IMR-90 (cell line): ENCODE results near the gene FAM149A. TPM values are rescaled to one million over a fixed set of nuclear protein-coding genes. Genes with fewer than 3 reads are reported as not detected.

Experiments
- ATAC-seq: fragments of 200-7000 bp; cut with Tn5 transposase; 2 replicates; pipeline ENCODE4 v1.9.1; 2020; ENCODE audit warnings: low read depth, mild to moderate bottlenecking, moderate library complexity
- BruUV-seq: library from RNA; stranded (reverse); fragments of 400-500 nt; replicated peaks from 2 replicates; lab custom pipeline; 2021; lab: Mats Ljungman, UMichigan
- CTCF ChIA-PET: fragments of 300-600 bp; formaldehyde crosslinking; extraction: SDS; loops from one replicate; lab custom pipeline; 2021; ENCODE audit warnings: antibody characterized with exemption; lab: Yijun Ruan, JAX
- POLR2A ChIA-PET: fragments of 300-600 bp; sonication (Branson Sonifier 250); formaldehyde crosslinking; loops from one replicate; lab custom pipeline; 2022; ENCODE audit warnings: antibody characterized with exemption; ENCODE audit not compliant: unreplicated experiment; lab: Charles Lee
- DNase-seq: peaks from one replicate; pipeline ENCODE4 v3.0.0; 2013
- H2AFZ ChIP-seq: replicated peaks from 2 replicates; pipeline ENCODE3; 2013; ENCODE audit warnings: low read length, mild to moderate bottlenecking; ENCODE audit not compliant: poor library complexity
- H2AK5ac ChIP-seq: 2 replicates; pipeline ENCODE4 v1.6.1; 2013; ENCODE audit warnings: low read depth, low read length, inconsistent platforms
- H2AK9ac ChIP-seq: replicated peaks from 2 replicates; pipeline ENCODE3; 2013; ENCODE audit warnings: mild to moderate bottlenecking, low read depth, low read length, moderate library complexity; ENCODE audit not compliant: poor library complexity
- H2BK120ac ChIP-seq: 2 replicates; pipeline ENCODE4 v1.6.1; 2013; ENCODE audit warnings: low read depth, low read length, inconsistent platforms
- H2BK15ac ChIP-seq: 3 replicates; pipeline ENCODE4 v1.6.1; 2013; ENCODE audit warnings: low read depth, low read length, inconsistent platforms
- H2BK20ac ChIP-seq: 2 replicates; pipeline ENCODE4 v1.6.1; 2013; ENCODE audit warnings: low read depth, mild to moderate bottlenecking, inconsistent platforms, low read length, moderate library complexity
- H2BK5ac ChIP-seq: 2 replicates; pipeline ENCODE4 v1.6.1; 2013; ENCODE audit warnings: mild to moderate bottlenecking, low read depth, low read length, inconsistent platforms; ENCODE audit not compliant: poor library complexity, severe bottlenecking
- H3K14ac ChIP-seq: replicated peaks from 2 replicates; pipeline ENCODE4 v1.6.1; 2013; ENCODE audit warnings: low read depth, low read length, inconsistent platforms
- H3K18ac ChIP-seq: 2 replicates; pipeline ENCODE4 v1.6.1; 2013; ENCODE audit warnings: low read depth, low read length, control low read depth
- H3K23ac ChIP-seq: 2 replicates; pipeline ENCODE4 v1.6.1; 2013; ENCODE audit warnings: low read depth, low read length, inconsistent platforms
- H3K27ac ChIP-seq: 2 replicates; pipeline ENCODE4 v1.5.1; 2013; ENCODE audit warnings: mild to moderate bottlenecking, control low read depth, low read length; ENCODE audit not compliant: insufficient read depth
- H3K27me3 ChIP-seq: 2 replicates; pipeline ENCODE4 v1.6.1; 2013; ENCODE audit warnings: low read length; ENCODE audit not compliant: control insufficient read depth, insufficient read depth
- H3K36me3 ChIP-seq: 2 replicates; pipeline ENCODE4 v1.6.1; 2013; ENCODE audit warnings: low read length, mixed read lengths; ENCODE audit not compliant: control insufficient read depth, insufficient read depth
- H3K4ac ChIP-seq: 2 replicates; pipeline ENCODE4 v1.6.1; 2013; ENCODE audit warnings: low read depth, low read length, inconsistent platforms
- H3K4me1 ChIP-seq: 2 replicates; pipeline ENCODE4 v1.6.1; 2013; ENCODE audit warnings: low read length, mixed read lengths; ENCODE audit not compliant: control insufficient read depth, insufficient read depth
- H3K4me2 ChIP-seq: 2 replicates; pipeline ENCODE4 v1.6.1; 2013; ENCODE audit warnings: low read depth, mild to moderate bottlenecking, control low read depth, low read length, moderate library complexity
- H3K4me3 ChIP-seq: 2 replicates; pipeline ENCODE4 v1.5.1; 2013; ENCODE audit warnings: low read depth, mild to moderate bottlenecking, control low read depth, low read length, moderate library complexity; ENCODE audit not compliant: insufficient read depth
- H3K56ac ChIP-seq: 2 replicates; pipeline ENCODE4 v1.6.1; 2013; ENCODE audit warnings: low read length, inconsistent platforms; ENCODE audit not compliant: insufficient read depth; ENCODE audit errors: extremely low read depth
- H3K79me1 ChIP-seq, 2 experiments: 2 replicates each; pipeline ENCODE4 v1.6.1; 2013; ENCODE audit warnings: low read length in 2 of 2, inconsistent platforms in 1 of 2, low read depth in 1 of 2
- H3K9ac ChIP-seq: 2 replicates; pipeline ENCODE4 v1.6.1; 2013; ENCODE audit warnings: low read depth, low read length, control low read depth
- H3K9me1 ChIP-seq: 2 replicates; pipeline ENCODE4 v1.6.1; 2013; ENCODE audit warnings: low read length, inconsistent platforms; ENCODE audit not compliant: insufficient read depth
- H3K9me3 ChIP-seq: 2 replicates; pipeline ENCODE4 v1.6.1; 2013; ENCODE audit warnings: low read length; ENCODE audit not compliant: control insufficient read depth, insufficient read depth
- H4K20me1 ChIP-seq: 2 replicates; pipeline ENCODE4 v1.6.1; 2013; ENCODE audit warnings: low read length, inconsistent platforms; ENCODE audit not compliant: insufficient read depth
- H4K5ac ChIP-seq: 2 replicates; pipeline ENCODE4 v1.6.1; 2013; ENCODE audit warnings: mild to moderate bottlenecking, low read depth, low read length, control low read depth
- H4K8ac ChIP-seq, 2 experiments: 2 replicates each; pipeline ENCODE4 v1.6.1; 2013; ENCODE audit warnings: low read depth in 2 of 2, low read length in 2 of 2, control low read depth in 1 of 2, inconsistent platforms in 1 of 2
- H4K91ac ChIP-seq: 2 replicates; pipeline ENCODE4 v1.6.1; 2013; ENCODE audit warnings: low read depth, low read length, inconsistent platforms; ENCODE audit not compliant: insufficient read depth
- BHLHE40 ChIP-seq: fragments of 150-350 bp; IDR thresholded peaks from 2 replicates; pipeline ENCODE4 v1.6.1; 2016; ENCODE audit warnings: mild to moderate bottlenecking, low read depth, low read length
- CEBPB ChIP-seq: IDR thresholded peaks from 2 replicates; pipeline ENCODE4 v1.6.1; 2012; ENCODE audit warnings: low read depth, low read length, improper control_type of control experiment
- CHD1 ChIP-seq: IDR thresholded peaks from 2 replicates; pipeline ENCODE4 v1.6.1; 2012; ENCODE audit warnings: low read depth, low read length, improper control_type of control experiment
- FOS ChIP-seq: fragments of 150-350 bp; IDR thresholded peaks from 2 replicates; pipeline ENCODE4 v1.6.1; 2016; ENCODE audit warnings: low read depth, low read length
- MAFK ChIP-seq: IDR thresholded peaks from 2 replicates; pipeline ENCODE4 v1.6.1; 2012; ENCODE audit warnings: low read depth, low read length, improper control_type of control experiment
- MAZ ChIP-seq: IDR thresholded peaks from 2 replicates; pipeline ENCODE4 v1.6.1; 2012; ENCODE audit warnings: low read depth, mild to moderate bottlenecking, low read length, improper control_type of control experiment, moderate library complexity, borderline replicate concordance
- MXI1 ChIP-seq: IDR thresholded peaks from 2 replicates; pipeline ENCODE4 v1.6.1; 2012; ENCODE audit warnings: low read depth, mild to moderate bottlenecking, low read length, moderate library complexity, borderline replicate concordance
- NFE2L2 ChIP-seq: fragments of 150-350 bp; IDR thresholded peaks from 2 replicates; pipeline ENCODE4 v1.6.1; 2016; ENCODE audit warnings: low read depth, mild to moderate bottlenecking, low read length
- POLR2A ChIP-seq: IDR thresholded peaks from 2 replicates; pipeline ENCODE4 v1.6.1; 2012; ENCODE audit warnings: mild to moderate bottlenecking, low read depth, low read length
- RAD21 ChIP-seq: IDR thresholded peaks from 2 replicates; pipeline ENCODE4 v1.6.1; 2012; ENCODE audit warnings: low read length, improper control_type of control experiment
- RCOR1 ChIP-seq: IDR thresholded peaks from 2 replicates; pipeline ENCODE4 v1.6.1; 2012; ENCODE audit warnings: mild to moderate bottlenecking, low read length, improper control_type of control experiment; ENCODE audit not compliant: insufficient replicate concordance
- RFX5 ChIP-seq: IDR thresholded peaks from 2 replicates; pipeline ENCODE4 v1.8.0; 2012; ENCODE audit warnings: low read depth, mild to moderate bottlenecking, low read length, moderate library complexity
- SMC3 ChIP-seq: fragments of 150-350 bp; IDR thresholded peaks from 2 replicates; pipeline ENCODE4 v1.6.1; 2016; ENCODE audit warnings: low read depth, mild to moderate bottlenecking, antibody characterized with exemption, low read length, moderate library complexity
- WGBS, 2 experiments: methylation state at CpG; one replicate each; pipeline versions ENCODE4 v1.1.5 to v1.1.7; 2013; ENCODE audit warnings: missing lambda C conversion rate in 2 of 2; ENCODE audit not compliant: insufficient read length in 1 of 2; ENCODE audit errors: extremely low coverage in 2 of 2; 5-methylcytosine and 5-hydroxymethylcytosine counted together
- dilution Hi-C: fragments of 300-500 bp; cut with HindIII; formaldehyde crosslinking; loops from one replicate; pipeline ENCODE4 v1.14.3; 2018; ENCODE audit warnings: low sequenced_read_pairs; ENCODE audit not compliant: unreplicated experiment
- in situ Hi-C: fragments of 300-500 bp; cut with MboI; formaldehyde crosslinking; loops from 3 replicates; pipeline ENCODE4 v1.14.3; 2019; ENCODE audit warnings: low sequenced_read_pairs, inconsistent platforms, mixed read lengths
- intact Hi-C: fragments of 100-400 bp; cut with micrococcal nuclease; formaldehyde crosslinking; loops from 2 replicates; pipeline ENCODE4 v1.10.0; 2022
- polyA plus RNA-seq, 3 experiments: library from polyadenylated mRNA; depleted of rRNA; stranded (reverse); fragments of >200 nt; gene quantifications; 2 replicates each; pipeline ENCODE4 v1.2.3, GENCODE V29; 2012; ENCODE audit warnings: low replicate concordance in 1 of 3
- total RNA-seq: library from RNA; depleted of rRNA; stranded (reverse); fragments of >200 nt; gene quantifications from 2 replicates; pipeline ENCODE4 v1.2.3, GENCODE V29; 2012
- TF ChIP-seq, protein P1 (sequence below): conservative IDR thresholded peaks from 2 replicates; pipeline ENCODE4 v1.5.1; 2012; ENCODE audit warnings: mild to moderate bottlenecking, low read depth, low read length, improper control_type of control experiment
- TF ChIP-seq, protein P2 (sequence below): fragments of 150-350 bp; IDR thresholded peaks from 2 replicates; pipeline ENCODE4 v1.6.1; 2017; ENCODE audit warnings: mild to moderate bottlenecking, antibody characterized with exemption, low read length, low read depth
- TF ChIP-seq, protein P3 (sequence below): fragments of 150-350 bp; IDR thresholded peaks from 2 replicates; pipeline ENCODE4 v1.6.1; 2016; ENCODE audit warnings: low read depth, mild to moderate bottlenecking, low read length, moderate library complexity, borderline replicate concordance

FAM149A gene
- total and polyA plus RNA-seq, 2 of the 4 experiments (the other 2 are of a cell fraction): 0.54 to 0.70 TPM

DNA sequence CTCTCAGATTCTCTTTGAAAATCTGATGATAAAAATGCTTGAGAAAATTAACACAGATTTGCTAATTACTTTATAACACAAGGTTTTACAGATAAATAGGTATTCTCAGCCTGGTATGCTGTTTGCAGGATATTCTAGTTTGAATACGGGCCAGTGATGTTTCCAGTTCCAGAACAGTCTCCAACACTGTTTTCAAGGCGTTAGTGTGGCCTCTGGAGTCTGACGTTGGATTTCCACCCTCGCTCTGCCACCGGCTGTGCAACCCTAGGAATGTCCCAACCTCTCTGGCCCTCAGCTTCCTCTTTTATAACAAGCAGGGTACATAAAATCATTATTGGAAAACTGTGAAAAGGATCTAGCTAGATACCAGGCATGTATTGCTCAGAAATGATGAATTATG lies 63.1 kb downstream of the FAM149A start:
- Histone ChIP-seq H4K8ac (no peak overlapping the region), H3K18ac (no peak overlapping the region), H2AK9ac (no peak overlapping the region), H3K79me1 (no peaks in the 10 kb centered on the region), H2BK15ac (no peak overlapping the region), H4K20me1 (no peaks in the 10 kb centered on the region), H3K23ac (no peak overlapping the region), H3K9me3 (no peaks in the 10 kb centered on the region), H2AFZ (no peak overlapping the region), H2BK5ac (no peak overlapping the region), H3K27me3 (no peaks in the 10 kb centered on the region; the same call in 1 of the 2 replicates), H2BK120ac (no peak overlapping the region), H3K9ac (no peak overlapping the region), H3K4ac (no peak overlapping the region), H3K36me3 (no peaks in the 10 kb centered on the region), H3K4me2 (no peak overlapping the region), H4K5ac (no peak overlapping the region), H2BK20ac (no peak overlapping the region), H2AK5ac (no peak overlapping the region), H3K27ac (no peak overlapping the region), H4K91ac (no peak overlapping the region), H3K14ac (no peak overlapping the region), H3K4me3 (no peak overlapping the region), H3K4me1 (no peaks in the 10 kb centered on the region), H3K56ac (no peak overlapping the region), H3K9me1 (no peaks in the 10 kb centered on the region)
- intact Hi-C loops: no loop called here
- in situ Hi-C loops: no loop called here
- 62% methylated on average over 3 of the region's 5 CpGs; no CpG with 5 or more reads in 1 of the 2 experiments for WGBS, 2 experiments
- no peak for ATAC-seq
- no peak for DNase-seq
- no TSS peak for BruUV-seq
- CTCF ChIA-PET: no interaction called here
- dilution Hi-C loops: no loop called here
- no peak for TF ChIP-seq NFE2L2
- no peak for TF ChIP-seq MAZ
- no peak for TF ChIP-seq CHD1
- TF ChIP-seq MXI1: no peak
- TF ChIP-seq, protein P1, sequence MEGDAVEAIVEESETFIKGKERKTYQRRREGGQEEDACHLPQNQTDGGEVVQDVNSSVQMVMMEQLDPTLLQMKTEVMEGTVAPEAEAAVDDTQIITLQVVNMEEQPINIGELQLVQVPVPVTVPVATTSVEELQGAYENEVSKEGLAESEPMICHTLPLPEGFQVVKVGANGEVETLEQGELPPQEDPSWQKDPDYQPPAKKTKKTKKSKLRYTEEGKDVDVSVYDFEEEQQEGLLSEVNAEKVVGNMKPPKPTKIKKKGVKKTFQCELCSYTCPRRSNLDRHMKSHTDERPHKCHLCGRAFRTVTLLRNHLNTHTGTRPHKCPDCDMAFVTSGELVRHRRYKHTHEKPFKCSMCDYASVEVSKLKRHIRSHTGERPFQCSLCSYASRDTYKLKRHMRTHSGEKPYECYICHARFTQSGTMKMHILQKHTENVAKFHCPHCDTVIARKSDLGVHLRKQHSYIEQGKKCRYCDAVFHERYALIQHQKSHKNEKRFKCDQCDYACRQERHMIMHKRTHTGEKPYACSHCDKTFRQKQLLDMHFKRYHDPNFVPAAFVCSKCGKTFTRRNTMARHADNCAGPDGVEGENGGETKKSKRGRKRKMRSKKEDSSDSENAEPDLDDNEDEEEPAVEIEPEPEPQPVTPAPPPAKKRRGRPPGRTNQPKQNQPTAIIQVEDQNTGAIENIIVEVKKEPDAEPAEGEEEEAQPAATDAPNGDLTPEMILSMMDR: no peak
- no peak for TF ChIP-seq RFX5
- TF ChIP-seq MAFK: no peak
- no peak for TF ChIP-seq POLR2A
- no peak for TF ChIP-seq SMC3
- TF ChIP-seq BHLHE40: no peak
- TF ChIP-seq, protein P2, sequence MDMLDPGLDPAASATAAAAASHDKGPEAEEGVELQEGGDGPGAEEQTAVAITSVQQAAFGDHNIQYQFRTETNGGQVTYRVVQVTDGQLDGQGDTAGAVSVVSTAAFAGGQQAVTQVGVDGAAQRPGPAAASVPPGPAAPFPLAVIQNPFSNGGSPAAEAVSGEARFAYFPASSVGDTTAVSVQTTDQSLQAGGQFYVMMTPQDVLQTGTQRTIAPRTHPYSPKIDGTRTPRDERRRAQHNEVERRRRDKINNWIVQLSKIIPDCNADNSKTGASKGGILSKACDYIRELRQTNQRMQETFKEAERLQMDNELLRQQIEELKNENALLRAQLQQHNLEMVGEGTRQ: no peak
- no peak for TF ChIP-seq RCOR1
- TF ChIP-seq, protein P3, sequence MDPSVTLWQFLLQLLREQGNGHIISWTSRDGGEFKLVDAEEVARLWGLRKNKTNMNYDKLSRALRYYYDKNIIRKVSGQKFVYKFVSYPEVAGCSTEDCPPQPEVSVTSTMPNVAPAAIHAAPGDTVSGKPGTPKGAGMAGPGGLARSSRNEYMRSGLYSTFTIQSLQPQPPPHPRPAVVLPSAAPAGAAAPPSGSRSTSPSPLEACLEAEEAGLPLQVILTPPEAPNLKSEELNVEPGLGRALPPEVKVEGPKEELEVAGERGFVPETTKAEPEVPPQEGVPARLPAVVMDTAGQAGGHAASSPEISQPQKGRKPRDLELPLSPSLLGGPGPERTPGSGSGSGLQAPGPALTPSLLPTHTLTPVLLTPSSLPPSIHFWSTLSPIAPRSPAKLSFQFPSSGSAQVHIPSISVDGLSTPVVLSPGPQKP: no peak
- no peak for TF ChIP-seq FOS
- TF ChIP-seq RAD21: no peak
- no peak for TF ChIP-seq CEBPB
- POLR2A ChIA-PET: no interaction called here
